HCT116 (cell line): ENCODE measurements around the gene SMARCA2. TPM values are rescaled to one million over a fixed set of nuclear protein-coding genes. Genes with fewer than 3 reads are reported as not detected.

Experiments used
- ATAC-seq: fragments of 200-7000 bp; cut with Tn5 transposase; 2 replicates; pipeline ENCODE4 v1.9.1; 2020; ENCODE audit warnings: mild to moderate bottlenecking, moderate library complexity
- BruUV-seq: library from RNA; stranded (reverse); fragments of 400-500 nt; replicated peaks from 2 replicates; lab custom pipeline; 2021; lab: Mats Ljungman, UMichigan
- CTCF ChIA-PET: fragments of 300-600 bp; sonication (Branson Sonifier 250); formaldehyde crosslinking; loops from one replicate; lab custom pipeline; 2021; ENCODE audit warnings: antibody characterized with exemption; lab: Charles Lee
- POLR2A ChIA-PET: fragments of 300-600, 350-600 bp; sonication (Branson Sonifier 250); formaldehyde crosslinking; loops from one replicate; lab custom pipeline; 2021; ENCODE audit warnings: antibody characterized with exemption; lab: Charles Lee
- RAD21 ChIA-PET, 2 experiments: fragments of 300-600 bp; sonication (Branson Sonifier 250); formaldehyde crosslinking; loops; one replicate each; lab custom pipeline; 2023; ENCODE audit warnings: low total read pairs in 2 of 2; ENCODE audit not compliant: uncharacterized antibody in 2 of 2, unreplicated experiment in 2 of 2, low non-redundant PET in 1 of 2; lab: Charles Lee
- DNase-seq: peaks from one replicate; pipeline ENCODE4 v3.0.0-alpha.2; 2010; ENCODE audit warnings: low read depth, low spot score
- H2AFZ ChIP-seq: fragments of 200-600 bp; shearing (Covaris generic), sonication (generic); 2 replicates; pipeline ENCODE4 v1.6.1; 2017; ENCODE audit warnings: low read depth, mixed run types, mixed read lengths, antibody characterized with exemption, low read length; ENCODE audit not compliant: poor library complexity, severe bottlenecking
- H3K27ac ChIP-seq: 2 replicates; pipeline ENCODE4 v1.5.1; 2012; ENCODE audit warnings: low read depth, low read length
- H3K27me3 ChIP-seq: fragments of 200-600 bp; sonication (generic); 2 replicates; pipeline ENCODE4 v1.6.1; 2016; ENCODE audit warnings: mixed run types, low read length, mixed read lengths; ENCODE audit not compliant: insufficient read depth
- H3K36me3 ChIP-seq, 2 experiments: fragments of 200-500 bp in 1 of 2; fragments of 200-600 bp in 1 of 2; sonication (Bioruptor generic) in 1 of 2; sonication (generic) in 1 of 2; 2 replicates each; pipeline versions ENCODE4 v1.5.1 to v1.6.1; 2014 to 2016; ENCODE audit warnings: low read length in 2 of 2, inconsistent platforms in 1 of 2, mixed read lengths in 1 of 2, mixed run types in 1 of 2; ENCODE audit not compliant: insufficient read depth in 2 of 2, control insufficient read depth in 1 of 2
- H3K4me1 ChIP-seq, 2 experiments: fragments of 200-600 bp in 1 of 2; sonication (generic) in 1 of 2; 2 replicates each; pipeline versions ENCODE4 v1.5.1 to v1.6.1; 2012 to 2017; ENCODE audit warnings: low read length in 2 of 2, inconsistent platforms in 1 of 2, mild to moderate bottlenecking in 1 of 2, mixed read lengths in 1 of 2, mixed run types in 1 of 2, moderate library complexity in 1 of 2; ENCODE audit not compliant: insufficient read depth in 2 of 2, control insufficient read depth in 1 of 2
- H3K4me2 ChIP-seq: fragments of 200-600 bp; sonication (generic); 2 replicates; pipeline ENCODE4 v1.6.1; 2017; ENCODE audit warnings: mixed run types, low read length, mixed read lengths
- H3K4me3 ChIP-seq, 2 experiments: fragments of 200-600 bp in 1 of 2; sonication (generic) in 1 of 2; replicated peaks in 1 of 2; 2 replicates each; pipeline ENCODE4 v1.5.1; 2011 to 2016; ENCODE audit warnings: low read length in 2 of 2, control low read depth in 1 of 2, low read depth in 1 of 2, mild to moderate bottlenecking in 1 of 2, mixed read lengths in 1 of 2, mixed run types in 1 of 2
- H3K79me2 ChIP-seq: fragments of 200-600 bp; sonication (generic); 2 replicates; pipeline ENCODE4 v1.6.1; 2017; ENCODE audit warnings: mild to moderate bottlenecking, mixed run types, low read length, moderate library complexity, mixed read lengths; ENCODE audit not compliant: insufficient read depth
- H3K9ac ChIP-seq: fragments of 200-600 bp; sonication (generic); 2 replicates; pipeline ENCODE4 v1.6.1; 2016; ENCODE audit warnings: low read length, mixed read lengths
- H3K9me2 ChIP-seq: fragments of 200-600 bp; sonication (generic), shearing (Covaris generic); 2 replicates; pipeline ENCODE4 v1.6.1; 2017; ENCODE audit warnings: mixed run types, mild to moderate bottlenecking, moderate library complexity; ENCODE audit not compliant: insufficient read depth
- H3K9me3 ChIP-seq, 2 experiments: fragments of 200-500 bp in 1 of 2; fragments of 200-600 bp in 1 of 2; sonication (Bioruptor generic) in 1 of 2; sonication (generic) in 1 of 2; 2 replicates each; pipeline ENCODE4 v1.6.1; 2014 to 2017; ENCODE audit warnings: low read length in 2 of 2, mixed read lengths in 2 of 2, inconsistent platforms in 1 of 2, low read depth in 1 of 2, mild to moderate bottlenecking in 1 of 2, mixed run types in 1 of 2, moderate library complexity in 1 of 2; ENCODE audit not compliant: control insufficient read depth in 1 of 2, insufficient read depth in 1 of 2
- H4K20me1 ChIP-seq: fragments of 200-600 bp; sonication (generic), shearing (Covaris generic); 2 replicates; pipeline ENCODE4 v1.6.1; 2017; ENCODE audit warnings: mixed run types, mild to moderate bottlenecking, moderate library complexity; ENCODE audit not compliant: insufficient read depth
- EGR1 ChIP-seq: IDR thresholded peaks from 2 replicates; pipeline ENCODE4 v1.6.1; 2012; ENCODE audit warnings: low read depth
- SIN3A ChIP-seq: IDR thresholded peaks from 2 replicates; pipeline ENCODE4 v1.6.1; 2012; ENCODE audit warnings: low read depth
- SP1 ChIP-seq: IDR thresholded peaks from 2 replicates; pipeline ENCODE4 v1.6.1; 2012; ENCODE audit warnings: low read depth
- intact Hi-C: fragments of 100-400 bp; cut with micrococcal nuclease; formaldehyde crosslinking; loops from 2 replicates; pipeline ENCODE4 v1.10.0; 2022
- total RNA-seq: library from RNA; stranded (reverse); gene quantifications from one replicate; pipeline ENCODE4 v1.2.1, GENCODE V29; 2021; ENCODE audit not compliant: unreplicated experiment
- TF ChIP-seq, protein P1 (sequence below): IDR thresholded peaks from 2 replicates; pipeline ENCODE4 v1.6.1; 2011; ENCODE audit warnings: mild to moderate bottlenecking, low read length, moderate library complexity; ENCODE audit not compliant: insufficient replicate concordance; ENCODE audit errors: extremely low read depth
- TF ChIP-seq, protein P2 (sequence below): IDR thresholded peaks from 2 replicates; pipeline ENCODE4 v1.6.1; 2012
- TF ChIP-seq, protein P3 (sequence below): IDR thresholded peaks from 2 replicates; pipeline ENCODE4 v1.6.1; 2012
- TF ChIP-seq, protein P4 (sequence below), 3 experiments: fragments of 200-600 bp in 1 of 3; sonication (generic) in 1 of 3; IDR thresholded peaks in 2 of 3; conservative IDR thresholded peaks in 1 of 3; 2 replicates each; pipeline ENCODE4 v1.5.1; 2012 to 2017; ENCODE audit warnings: low read depth in 2 of 3, low read length in 2 of 3, antibody characterized with exemption in 1 of 3, borderline replicate concordance in 1 of 3, control low read depth in 1 of 3, mild to moderate bottlenecking in 1 of 3, mixed read lengths in 1 of 3, mixed run types in 1 of 3, moderate library complexity in 1 of 3; ENCODE audit not compliant: insufficient read depth in 1 of 3

The SMARCA2 gene
- total RNA-seq, 1 experiment from 2014 or later = 14.7 TPM

DNA sequence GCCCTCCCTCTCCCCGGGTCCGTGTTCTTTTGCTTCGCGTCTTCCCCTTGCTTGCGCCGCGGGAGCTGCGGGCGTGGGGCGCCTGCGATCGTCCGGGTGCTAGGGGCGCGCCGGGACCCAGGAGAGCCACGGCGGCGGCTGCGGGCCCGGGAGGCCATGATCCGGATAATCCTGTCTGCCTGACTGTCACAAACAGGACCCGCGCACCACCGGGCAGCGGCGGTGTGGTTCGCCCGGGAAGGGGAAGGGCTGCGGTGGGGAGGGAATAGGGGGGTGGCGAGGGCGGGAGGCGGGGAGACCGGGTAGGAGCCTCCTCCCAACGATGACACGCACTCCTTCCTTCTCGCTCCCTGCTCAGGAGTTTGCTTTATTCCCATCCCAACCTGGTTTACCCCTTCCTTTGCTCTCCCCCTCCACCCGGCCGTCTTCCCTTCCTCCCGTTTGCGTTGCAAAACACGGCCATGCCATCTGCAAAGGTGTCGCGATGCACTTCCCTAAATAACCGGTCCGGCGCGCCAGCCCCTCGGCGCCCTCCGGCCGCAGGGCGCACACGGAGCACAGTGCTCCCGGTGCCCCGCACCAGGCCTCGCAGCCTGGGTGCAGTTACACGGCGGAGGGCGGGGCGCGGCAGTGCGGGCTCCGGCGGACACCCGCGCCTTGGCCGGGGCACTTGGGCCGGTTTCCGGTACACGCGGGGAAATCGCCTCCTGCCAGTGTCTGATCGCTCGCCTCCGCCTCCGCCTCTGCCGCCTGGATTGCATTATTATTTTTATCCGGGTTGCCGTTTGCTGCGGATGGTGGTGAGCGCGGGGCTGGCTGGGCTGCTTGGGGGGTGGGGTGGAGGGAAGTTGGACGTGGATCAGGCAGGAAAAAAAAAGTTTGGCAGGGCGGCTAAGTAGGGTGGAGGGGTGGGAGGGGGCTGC lies 1.5 kb downstream of the SMARCA2 start:
- H3K9ac ChIP-seq = peak overlapping the region; percentile 49
- H4K20me1 ChIP-seq = no peaks in the 10 kb centered on the region
- H3K4me3 ChIP-seq = peak overlapping the region; percentile 62 to 66
- TF ChIP-seq, protein P1, sequence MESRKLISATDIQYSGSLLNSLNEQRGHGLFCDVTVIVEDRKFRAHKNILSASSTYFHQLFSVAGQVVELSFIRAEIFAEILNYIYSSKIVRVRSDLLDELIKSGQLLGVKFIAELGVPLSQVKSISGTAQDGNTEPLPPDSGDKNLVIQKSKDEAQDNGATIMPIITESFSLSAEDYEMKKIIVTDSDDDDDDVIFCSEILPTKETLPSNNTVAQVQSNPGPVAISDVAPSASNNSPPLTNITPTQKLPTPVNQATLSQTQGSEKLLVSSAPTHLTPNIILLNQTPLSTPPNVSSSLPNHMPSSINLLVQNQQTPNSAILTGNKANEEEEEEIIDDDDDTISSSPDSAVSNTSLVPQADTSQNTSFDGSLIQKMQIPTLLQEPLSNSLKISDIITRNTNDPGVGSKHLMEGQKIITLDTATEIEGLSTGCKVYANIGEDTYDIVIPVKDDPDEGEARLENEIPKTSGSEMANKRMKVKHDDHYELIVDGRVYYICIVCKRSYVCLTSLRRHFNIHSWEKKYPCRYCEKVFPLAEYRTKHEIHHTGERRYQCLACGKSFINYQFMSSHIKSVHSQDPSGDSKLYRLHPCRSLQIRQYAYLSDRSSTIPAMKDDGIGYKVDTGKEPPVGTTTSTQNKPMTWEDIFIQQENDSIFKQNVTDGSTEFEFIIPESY = no peak
- TF ChIP-seq SP1 (no peak), EGR1 (no peak), SIN3A (peak; percentile 34; the same call in 1 of the 2 replicates)
- TF ChIP-seq, protein P2, sequence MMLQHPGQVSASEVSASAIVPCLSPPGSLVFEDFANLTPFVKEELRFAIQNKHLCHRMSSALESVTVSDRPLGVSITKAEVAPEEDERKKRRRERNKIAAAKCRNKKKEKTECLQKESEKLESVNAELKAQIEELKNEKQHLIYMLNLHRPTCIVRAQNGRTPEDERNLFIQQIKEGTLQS = no peak
- TF ChIP-seq, protein P3, sequence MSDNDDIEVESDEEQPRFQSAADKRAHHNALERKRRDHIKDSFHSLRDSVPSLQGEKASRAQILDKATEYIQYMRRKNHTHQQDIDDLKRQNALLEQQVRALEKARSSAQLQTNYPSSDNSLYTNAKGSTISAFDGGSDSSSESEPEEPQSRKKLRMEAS = peak; percentile 10; the same call in 1 of the 2 replicates
- TF ChIP-seq, protein P4, sequence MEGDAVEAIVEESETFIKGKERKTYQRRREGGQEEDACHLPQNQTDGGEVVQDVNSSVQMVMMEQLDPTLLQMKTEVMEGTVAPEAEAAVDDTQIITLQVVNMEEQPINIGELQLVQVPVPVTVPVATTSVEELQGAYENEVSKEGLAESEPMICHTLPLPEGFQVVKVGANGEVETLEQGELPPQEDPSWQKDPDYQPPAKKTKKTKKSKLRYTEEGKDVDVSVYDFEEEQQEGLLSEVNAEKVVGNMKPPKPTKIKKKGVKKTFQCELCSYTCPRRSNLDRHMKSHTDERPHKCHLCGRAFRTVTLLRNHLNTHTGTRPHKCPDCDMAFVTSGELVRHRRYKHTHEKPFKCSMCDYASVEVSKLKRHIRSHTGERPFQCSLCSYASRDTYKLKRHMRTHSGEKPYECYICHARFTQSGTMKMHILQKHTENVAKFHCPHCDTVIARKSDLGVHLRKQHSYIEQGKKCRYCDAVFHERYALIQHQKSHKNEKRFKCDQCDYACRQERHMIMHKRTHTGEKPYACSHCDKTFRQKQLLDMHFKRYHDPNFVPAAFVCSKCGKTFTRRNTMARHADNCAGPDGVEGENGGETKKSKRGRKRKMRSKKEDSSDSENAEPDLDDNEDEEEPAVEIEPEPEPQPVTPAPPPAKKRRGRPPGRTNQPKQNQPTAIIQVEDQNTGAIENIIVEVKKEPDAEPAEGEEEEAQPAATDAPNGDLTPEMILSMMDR (IDR thresholded peaks at IDR 0.05 in 2 of 3, conservative IDR thresholded peaks at IDR 0.05 in 1 of 3; ENCODE audit: borderline replicate concordance in 1 of 3, insufficient read depth in 1 of 3, low read depth in 2 of 3, low read length in 2 of 3) = no peak
- H3K27ac ChIP-seq = peak overlapping the region; percentile 42; the same call in 1 of the 2 replicates
- H3K27me3 ChIP-seq = peaks cover 23% of the 10 kb centered on the region
- H3K79me2 ChIP-seq = no peaks in the 10 kb centered on the region
- H3K36me3 ChIP-seq = no peaks in the 10 kb centered on the region
- RAD21 ChIA-PET = no interaction called here
- no peaks in the 10 kb centered on the region for H3K9me2 ChIP-seq
- ATAC-seq (peak; percentile 37), DNase-seq (no peak)
- no peaks in the 10 kb centered on the region for H3K9me3 ChIP-seq
- CTCF ChIA-PET = no interaction called here
- H3K4me2 ChIP-seq = peak overlapping the region; percentile 93
- POLR2A ChIA-PET = no interaction called here
- H2AFZ ChIP-seq = peak overlapping the region; percentile 99
- intact Hi-C loops = loop anchor here (10.0 kb wide), 2 partner anchors 228 to 828 kb away; partner anchors contain the start of gene PUM3
- no TSS peak for BruUV-seq
- H3K4me1 ChIP-seq = peaks cover 11 to 26% of the 10 kb centered on the region in 2 experiments; a peak in 3 of 4 replicates
